CD14-positive monocyte (primary cell): Measurements from ENCODE around the gene CRIP2. TPM values are rescaled to one million over a fixed set of nuclear protein-coding genes. Genes with fewer than 3 reads are reported as not detected.

Experiments used
- DNase-seq, 3 donors: peaks; one replicate each; pipeline ENCODE4 v3.0.0-alpha.2; 2011 to 2022
- H2AFZ ChIP-seq: 2 replicates; pipeline ENCODE4 v1.6.0; 2012; ENCODE audit warnings: mild to moderate bottlenecking, low read depth, low read length, inconsistent platforms; ENCODE audit not compliant: insufficient read depth, poor library complexity, severe bottlenecking
- H3K27ac ChIP-seq, 2 donors: 1 replicate in 1 of 2; 2 replicates in 1 of 2; pipeline ENCODE4 v1.5.1; 2012 to 2013; ENCODE audit warnings: low read length in 2 of 2, control low read depth in 1 of 2, inconsistent platforms in 1 of 2, low read depth in 1 of 2, mild to moderate bottlenecking in 1 of 2
- H3K27me3 ChIP-seq, 2 donors: one replicate each; pipeline versions ENCODE4 v1.6.0 to v1.6.1; 2011 to 2013; ENCODE audit warnings: low read length in 2 of 2; ENCODE audit not compliant: control insufficient read depth in 2 of 2, insufficient read depth in 2 of 2
- H3K36me3 ChIP-seq, 2 donors: replicated peaks in 1 of 2; 1 replicate in 1 of 2; 2 replicates in 1 of 2; pipeline versions ENCODE4 v1.5.1 to v1.6.1; 2012 to 2013; ENCODE audit warnings: low read length in 2 of 2, control low read depth in 1 of 2, inconsistent platforms in 1 of 2, mild to moderate bottlenecking in 1 of 2; ENCODE audit not compliant: insufficient read depth in 2 of 2, control insufficient read depth in 1 of 2
- H3K4me1 ChIP-seq, 2 donors: 1 replicate in 1 of 2; 2 replicates in 1 of 2; pipeline versions ENCODE4 v1.5.1 to v1.6.1; 2012 to 2013; ENCODE audit warnings: low read length in 2 of 2, control low read depth in 1 of 2, inconsistent platforms in 1 of 2, mild to moderate bottlenecking in 1 of 2, moderate library complexity in 1 of 2; ENCODE audit not compliant: insufficient read depth in 2 of 2, control insufficient read depth in 1 of 2
- H3K4me2 ChIP-seq: replicated peaks from 2 replicates; pipeline ENCODE3; 2012; ENCODE audit warnings: low read length, moderate library complexity, mild to moderate bottlenecking; ENCODE audit not compliant: poor library complexity, severe bottlenecking; ENCODE audit errors: extremely low read depth
- H3K4me3 ChIP-seq, 3 experiments: fragments of 200-600 bp in 1 of 3; sonication (generic) in 1 of 3; replicated peaks in 1 of 3; 1 replicate in 2 of 3; 2 replicates in 1 of 3; pipeline ENCODE4 v1.5.1; 2011 to 2013; ENCODE audit warnings: low read length in 3 of 3, mild to moderate bottlenecking in 3 of 3, control low read depth in 2 of 3, low read depth in 2 of 3, inconsistent platforms in 1 of 3, moderate library complexity in 1 of 3
- H3K79me2 ChIP-seq: 2 replicates; pipeline ENCODE4 v1.6.0; 2012; ENCODE audit warnings: mild to moderate bottlenecking, control low read depth, inconsistent platforms, low read length, moderate library complexity; ENCODE audit not compliant: insufficient read depth
- H3K9ac ChIP-seq: 2 replicates; pipeline ENCODE4 v1.6.0; 2017; ENCODE audit warnings: low read length, mild to moderate bottlenecking; ENCODE audit not compliant: insufficient read depth, poor library complexity, severe bottlenecking
- H3K9me3 ChIP-seq, 2 donors: replicated peaks in 1 of 2; 1 replicate in 1 of 2; 2 replicates in 1 of 2; pipeline versions ENCODE4 v1.5.1 to v1.6.1; 2012 to 2013; ENCODE audit warnings: low read length in 2 of 2, control low read depth in 1 of 2; ENCODE audit not compliant: control insufficient read depth in 1 of 2, insufficient read depth in 1 of 2
- H4K20me1 ChIP-seq: 2 replicates; pipeline ENCODE4 v1.6.0; 2012; ENCODE audit warnings: mild to moderate bottlenecking, low read length, control low read depth, moderate library complexity; ENCODE audit not compliant: insufficient read depth
- H3K27ac Mint-ChIP-seq, 7 donors: one replicate each; pipeline ENCODE4 v1.8.0; 2020; ENCODE audit warnings: mild to moderate bottlenecking in 7 of 7, mixed read lengths in 7 of 7, moderate library complexity in 6 of 7, inconsistent platforms in 2 of 7
- H3K27me3 Mint-ChIP-seq, 3 donors: one replicate each; pipeline ENCODE4 v1.8.0; 2021 to 2022; ENCODE audit warnings: low read depth in 3 of 3, mild to moderate bottlenecking in 3 of 3, mixed read lengths in 3 of 3, moderate library complexity in 3 of 3, inconsistent platforms in 1 of 3
- H3K36me3 Mint-ChIP-seq, 2 donors: one replicate each; pipeline ENCODE4 v1.8.0; 2020; ENCODE audit warnings: mixed read lengths in 2 of 2, inconsistent platforms in 1 of 2, mild to moderate bottlenecking in 1 of 2
- H3K4me1 Mint-ChIP-seq: one replicate; pipeline ENCODE4 v1.8.0; 2020; ENCODE audit warnings: mild to moderate bottlenecking, mixed read lengths
- H3K4me3 Mint-ChIP-seq, 2 donors: one replicate each; pipeline ENCODE4 v1.8.0; 2020; ENCODE audit warnings: mild to moderate bottlenecking in 2 of 2, mixed read lengths in 2 of 2, moderate library complexity in 1 of 2
- H3K9me3 Mint-ChIP-seq, 7 donors: one replicate each; pipeline ENCODE4 v1.8.0; 2020 to 2022; ENCODE audit warnings: mixed read lengths in 7 of 7, mild to moderate bottlenecking in 6 of 7, moderate library complexity in 6 of 7, inconsistent platforms in 2 of 7
- CTCF ChIP-seq: fragments of 200-600 bp; IDR thresholded peaks from one replicate; pipeline ENCODE4 v1.8.0; 2022; ENCODE audit warnings: antibody characterized with exemption, mild to moderate bottlenecking
- WGBS: methylation state at CpG from one replicate; pipeline ENCODE4 v1.1.5; 2013; ENCODE audit warnings: missing lambda C conversion rate; ENCODE audit not compliant: insufficient coverage; 5-methylcytosine and 5-hydroxymethylcytosine counted together
- intact Hi-C, 2 donors: fragments of 100-400 bp; cut with micrococcal nuclease; formaldehyde crosslinking; loops; one replicate each; pipeline versions ENCODE4 v1.15.0 to v1.15.1; 2023
- polyA plus RNA-seq, 3 donors: library from polyadenylated mRNA; depleted of rRNA in 1 of 3; unstranded in 2 of 3; stranded (reverse) in 1 of 3; fragments of 300-500 nt in 2 of 3; fragments of >200 nt in 1 of 3; fragmentation: Illumina TruSeq in 2 of 3; gene quantifications; 1 replicate in 2 of 3; 2 replicates in 1 of 3; pipeline ENCODE4 v1.2.3, GENCODE V29; 2012 to 2021

Gene CRIP2
- polyA plus RNA-seq, 3 donors: 2.1 to 4.0 (median 3.3) TPM

GRCh38 chr14:105442125-105442524, 32.5 kb upstream of the CRIP2 start:
- no peaks in the 10 kb centered on the region for H3K9me3 ChIP-seq
- H3K4me1 ChIP-seq: no peaks in the 10 kb centered on the region
- H2AFZ ChIP-seq: no peak overlapping the region
- peaks cover 13% of the 10 kb centered on the region for H3K79me2 ChIP-seq
- no peaks in the 10 kb centered on the region for H3K27me3 ChIP-seq
- no peak overlapping the region for H3K27ac ChIP-seq
- no peak overlapping the region for H3K4me3 ChIP-seq
- no peak for DNase-seq
- no peak overlapping the region for H3K4me3 Mint-ChIP-seq
- peaks cover 33% of the 10 kb centered on the region for H4K20me1 ChIP-seq
- intact Hi-C loops: loop anchor here in 1 of 2 donors (10.0 kb wide), 1 partner anchor 83 kb away; the partner anchor contains the start of gene TMEM121
- H3K36me3 ChIP-seq: peaks cover 16 to 50% of the 10 kb centered on the region in 2 donors
- peaks cover 0 to 3% (median 0%) of the 10 kb centered on the region in 3 donors for H3K27me3 Mint-ChIP-seq
- H3K27ac Mint-ChIP-seq: peak overlapping the region in 1 of 7 donors; percentile 2
- H3K36me3 Mint-ChIP-seq: peaks cover 16 to 60% of the 10 kb centered on the region in 2 donors
- WGBS: 85% methylated on average over 10 of the region's 17 CpGs
- H3K9me3 Mint-ChIP-seq: no peaks in the 10 kb centered on the region
- no peak overlapping the region for H3K4me2 ChIP-seq
- no peak for TF ChIP-seq CTCF
- no peak overlapping the region for H3K9ac ChIP-seq
- H3K4me1 Mint-ChIP-seq: no peaks in the 10 kb centered on the region

DNA sequence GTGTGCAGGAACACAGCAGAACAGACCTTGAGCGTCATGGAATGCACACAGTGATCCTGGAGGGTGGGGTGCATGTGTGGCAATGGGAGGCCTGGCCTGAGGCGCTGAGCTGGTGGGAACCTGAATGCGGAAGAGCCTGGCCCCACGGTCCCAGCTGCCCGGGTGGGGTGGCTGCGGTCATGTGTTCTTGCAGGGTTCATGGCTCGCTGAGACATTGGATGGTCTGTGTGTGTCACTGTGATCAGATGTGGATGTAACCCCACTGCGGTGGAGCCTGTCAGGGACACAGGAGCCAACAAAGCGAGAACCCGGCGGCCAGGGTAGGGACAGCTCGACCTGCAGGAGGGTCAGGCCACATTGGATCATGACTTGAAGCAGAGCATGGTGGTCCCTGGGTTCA, 31.8 kb upstream of the CRIP2 start:
- Histone ChIP-seq H3K9ac (no peak overlapping the region), H3K9me3 (no peaks in the 10 kb centered on the region), H3K27me3 (no peaks in the 10 kb centered on the region), H3K4me3 (no peak overlapping the region), H3K4me1 (no peaks in the 10 kb centered on the region), H4K20me1 (peaks cover 26% of the 10 kb centered on the region), H2AFZ (no peak overlapping the region), H3K79me2 (peaks cover 6% of the 10 kb centered on the region), H3K4me2 (no peak overlapping the region), H3K27ac (no peak overlapping the region), H3K36me3 (peaks cover 14 to 46% of the 10 kb centered on the region in 2 donors)
- peaks cover 0 to 3% (median 0%) of the 10 kb centered on the region in 3 donors for H3K27me3 Mint-ChIP-seq
- peaks cover 16 to 59% of the 10 kb centered on the region in 2 donors for H3K36me3 Mint-ChIP-seq
- DNase-seq: no peak
- intact Hi-C loops: loop anchor here in 1 of 2 donors (10.0 kb wide), 1 partner anchor 82 kb away; the partner anchor contains the start of gene TMEM121
- H3K4me1 Mint-ChIP-seq: no peaks in the 10 kb centered on the region
- H3K9me3 Mint-ChIP-seq: no peaks in the 10 kb centered on the region
- peak overlapping the region in 1 of 7 donors; percentile 54 for H3K27ac Mint-ChIP-seq
- no peak for TF ChIP-seq CTCF
- WGBS: 94% methylated on average over 12 of the region's 12 CpGs
- no peak overlapping the region for H3K4me3 Mint-ChIP-seq
